Fibroblast of the aortic adventitia (primary cell): ENCODE results near the gene C9. TPM values are rescaled to one million over a fixed set of nuclear protein-coding genes. Genes with fewer than 3 reads are reported as not detected.
"Not testable (repeated sequence)": the region's sequence is repeated elsewhere in the genome, so short reads cannot be mapped to it uniquely, and the experiment has no call there.

ENCODE experiments used
- DNase-seq: peaks from one replicate; pipeline ENCODE4 v3.0.0-alpha.2; 2010; ENCODE audit warnings: low read depth
- H3K4me3 ChIP-seq: 2 replicates; pipeline ENCODE4 v1.5.1; 2011; ENCODE audit warnings: low read depth, mild to moderate bottlenecking, control low read depth, low read length, moderate library complexity
- CTCF ChIP-seq: IDR thresholded peaks from 2 replicates; pipeline ENCODE4 v1.5.1; 2011; ENCODE audit warnings: mild to moderate bottlenecking, low read length, control low read depth, inconsistent platforms; ENCODE audit not compliant: insufficient read depth
- total RNA-seq: library from RNA; depleted of rRNA; stranded (reverse); fragments of >200 nt; gene quantifications from 2 replicates; pipeline ENCODE4 v1.2.3, GENCODE V29; 2012; ENCODE audit warnings: low replicate concordance

Gene C9
- total RNA-seq, 1 donor = not detected

GRCh38 chr5:39337252-39337915, 26.9 kb downstream of the C9 start:
- no peak overlapping the region for H3K4me3 ChIP-seq
- no peak for DNase-seq
- no peak for TF ChIP-seq CTCF

GRCh38 chr5:39334296-39334695, 30.0 kb downstream of the C9 start:
- DNase-seq, H3K4me3 ChIP-seq: not testable (repeated sequence)

GRCh38 chr5:39333104-39333503, 31.2 kb downstream of the C9 start:
- H3K4me3 ChIP-seq = no peak overlapping the region
- TF ChIP-seq CTCF = no peak
- DNase-seq = no peak

- no peak overlapping the region for H3K4me3 ChIP-seq
- TF ChIP-seq CTCF = no peak
- DNase-seq = peak; percentile 36
Measured at GRCh38 chr5:39331861-39332381, 32.4 kb downstream of the C9 start.

- no peak for TF ChIP-seq CTCF
- DNase-seq = peak; percentile 73
- H3K4me3 ChIP-seq = no peak overlapping the region
Measured at GRCh38 chr5:39328731-39329130, 35.6 kb downstream of the C9 start.

GRCh38 chr5:39323542-39323941, 40.8 kb downstream of the C9 start:
- TF ChIP-seq CTCF = no peak
- no peak for DNase-seq
- no peak overlapping the region for H3K4me3 ChIP-seq

- no peak overlapping the region for H3K4me3 ChIP-seq
- TF ChIP-seq CTCF = no peak
- no peak for DNase-seq
Measured at GRCh38 chr5:39319395-39319794, 44.9 kb downstream of the C9 start.

- not testable (repeated sequence) for H3K4me3 ChIP-seq, DNase-seq
Measured at GRCh38 chr5:39316464-39316863, 47.8 kb downstream of the C9 start.
